ENCODE data around the gene GPX3.

- no peak for TF ChIP-seq SAFB2 (CRISPR knock-in tag; IDR thresholded peaks at IDR 0.05; ENCODE audit: borderline replicate concordance, low read depth)
- TF ChIP-seq POLR2AphosphoS5 (IDR thresholded peaks at IDR 0.05; ENCODE audit: low read depth, low read length) = no peak
These were observed 13.0 kb downstream of the GPX3 start for GRCh38 chr5:151033217-151033934.
